Hepatocyte (in vitro differentiated cells): Measurements from ENCODE around the gene TIE1. TPM values are rescaled to one million over a fixed set of nuclear protein-coding genes. Genes with fewer than 3 reads are reported as not detected.

Experiments used
- DNase-seq: peaks from one replicate; pipeline ENCODE4 v3.0.0-alpha.2; 2016; ENCODE audit warnings: low spot score
- H2AFZ ChIP-seq: fragments of 200-600 bp; sonication (generic); 2 replicates; pipeline ENCODE4 v1.6.0; 2016; ENCODE audit warnings: antibody characterized with exemption, mild to moderate bottlenecking
- H3K27ac ChIP-seq: fragments of 200-600 bp; sonication (generic); 2 replicates; pipeline ENCODE4 v1.5.1; 2016; ENCODE audit warnings: mild to moderate bottlenecking
- H3K27me3 ChIP-seq: fragments of 200-600 bp; sonication (generic); 2 replicates; pipeline ENCODE4 v1.6.1; 2016
- H3K36me3 ChIP-seq: fragments of 200-600 bp; sonication (generic); replicated peaks from 2 replicates; pipeline ENCODE4 v1.5.1; 2016; ENCODE audit warnings: low read depth; ENCODE audit not compliant: insufficient read depth
- H3K4me1 ChIP-seq: fragments of 200-600 bp; sonication (generic); 2 replicates; pipeline ENCODE4 v1.5.1; 2016; ENCODE audit warnings: mild to moderate bottlenecking, moderate library complexity; ENCODE audit not compliant: insufficient read depth
- H3K4me2 ChIP-seq: fragments of 200-600 bp; sonication (generic); 2 replicates; pipeline ENCODE4 v1.6.0; 2016
- H3K4me3 ChIP-seq: fragments of 200-600 bp; sonication (generic); 2 replicates; pipeline ENCODE4 v1.5.1; 2016; ENCODE audit warnings: mild to moderate bottlenecking
- H3K79me2 ChIP-seq: fragments of 200-600 bp; sonication (generic); 2 replicates; pipeline ENCODE4 v1.6.0; 2017; ENCODE audit warnings: mild to moderate bottlenecking
- H3K9me2 ChIP-seq: fragments of 200-600 bp; sonication (generic); replicated peaks from 2 replicates; pipeline ENCODE4 v1.6.0; 2017; ENCODE audit warnings: mild to moderate bottlenecking; ENCODE audit not compliant: insufficient read depth
- H3K9me3 ChIP-seq: fragments of 200-600 bp; sonication (generic); 2 replicates; pipeline ENCODE4 v1.5.1; 2016; ENCODE audit warnings: low read depth, mild to moderate bottlenecking
- H4K20me1 ChIP-seq: fragments of 200-600 bp; sonication (generic); 2 replicates; pipeline ENCODE4 v1.6.0; 2016; ENCODE audit warnings: mild to moderate bottlenecking; ENCODE audit not compliant: insufficient read depth, poor library complexity, severe bottlenecking
- CTCF ChIP-seq: fragments of 200-600 bp; sonication (generic); IDR thresholded peaks from 2 replicates; pipeline ENCODE4 v1.5.1; 2016; ENCODE audit warnings: antibody characterized with exemption, mild to moderate bottlenecking; ENCODE audit not compliant: poor library complexity
- EZH2 ChIP-seq: fragments of 200-600 bp; sonication (generic); IDR thresholded peaks from 2 replicates; pipeline ENCODE4 v1.6.1; 2016; ENCODE audit warnings: antibody characterized with exemption, mild to moderate bottlenecking, borderline replicate concordance
- EZH2phosphoT487 ChIP-seq: fragments of 200-600 bp; sonication (generic); IDR thresholded peaks from one replicate; pipeline ENCODE4 v1.6.1; 2018; ENCODE audit warnings: antibody characterized with exemption, mild to moderate bottlenecking, low read depth, moderate library complexity; ENCODE audit not compliant: unreplicated experiment, severe bottlenecking
- WGBS: methylation state at CpG from one replicate; pipeline ENCODE4 v1.1.6; 2016; ENCODE audit warnings: low lambda C conversion rate; ENCODE audit errors: missing lambda C conversion rate; 5-methylcytosine and 5-hydroxymethylcytosine counted together
- polyA plus RNA-seq: library from polyadenylated mRNA; unstranded; fragments of >200 nt; fragmentation: Nextera tagmentation; extraction: Ambion mirVana; gene quantifications from 2 replicates; pipeline ENCODE4 v1.2.1, GENCODE V29; 2016
- total RNA-seq: library from RNA; depleted of rRNA; stranded (reverse); fragments of >200 nt; gene quantifications from 2 replicates; pipeline ENCODE4 v1.2.3, GENCODE V29; 2014

The TIE1 gene
- total and polyA plus RNA-seq, 2 experiments from 2014 or later = 0.33 to 1.2 TPM

GRCh38 chr1:43272161-43272560 lies 28.6 kb upstream of the TIE1 start:
- H3K36me3 ChIP-seq = no peaks in the 10 kb centered on the region
- no peak for DNase-seq
- no peak overlapping the region for H3K4me2 ChIP-seq
- H3K9me2 ChIP-seq = no peaks in the 10 kb centered on the region
- H3K4me3 ChIP-seq = no peak overlapping the region
- WGBS = 77% methylated on average over 9 of the region's 9 CpGs
- H3K79me2 ChIP-seq = peaks cover 5% of the 10 kb centered on the region
- H4K20me1 ChIP-seq = no peaks in the 10 kb centered on the region
- H3K9me3 ChIP-seq = no peaks in the 10 kb centered on the region
- no peaks in the 10 kb centered on the region for H3K27me3 ChIP-seq
- TF ChIP-seq EZH2phosphoT487 (no peak), EZH2 (no peak), CTCF (no peak)
- peaks cover 22% of the 10 kb centered on the region for H3K4me1 ChIP-seq
- no peak overlapping the region for H2AFZ ChIP-seq
- H3K27ac ChIP-seq = no peak overlapping the region

GRCh38 chr1:43272576-43273571 lies 27.9 kb upstream of the TIE1 start:
- 98% methylated on average over 46 of the region's 46 CpGs for WGBS
- Histone ChIP-seq H3K4me2 (no peak overlapping the region), H3K9me3 (no peaks in the 10 kb centered on the region), H3K4me1 (peaks cover 27% of the 10 kb centered on the region), H3K79me2 (peaks cover 5% of the 10 kb centered on the region), H3K9me2 (no peaks in the 10 kb centered on the region), H3K36me3 (no peaks in the 10 kb centered on the region), H3K27me3 (no peaks in the 10 kb centered on the region), H4K20me1 (no peaks in the 10 kb centered on the region), H2AFZ (no peak overlapping the region), H3K27ac (no peak overlapping the region), H3K4me3 (no peak overlapping the region)
- DNase-seq = no peak
- TF ChIP-seq EZH2 (no peak), EZH2phosphoT487 (no peak), CTCF (no peak)

GRCh38 chr1:43273708-43274107 lies 27.1 kb upstream of the TIE1 start:
- peak overlapping the region; percentile 7 for H3K27ac ChIP-seq
- no peak for DNase-seq
- H4K20me1 ChIP-seq = no peaks in the 10 kb centered on the region

More at GRCh38 chr1:43273708-43274107, 27.1 kb upstream of the TIE1 start:
- Histone ChIP-seq H3K36me3 (no peaks in the 10 kb centered on the region), H3K27me3 (no peaks in the 10 kb centered on the region), H3K9me2 (no peaks in the 10 kb centered on the region), H3K9me3 (no peaks in the 10 kb centered on the region), H3K4me1 (peaks cover 27% of the 10 kb centered on the region), H3K79me2 (peaks cover 5% of the 10 kb centered on the region), H3K4me3 (no peak overlapping the region), H2AFZ (no peak overlapping the region), H3K4me2 (no peak overlapping the region)
- WGBS = 91% methylated on average over 7 of the region's 7 CpGs
- no peak for TF ChIP-seq EZH2phosphoT487
- TF ChIP-seq EZH2 = no peak
- no peak for TF ChIP-seq CTCF
